A549 (cell line): ENCODE measurements around the gene GRHL1. TPM values are rescaled to one million over a fixed set of nuclear protein-coding genes. Genes with fewer than 3 reads are reported as not detected.

ENCODE experiments used
- ATAC-seq, 2 experiments: fragments of 200-7000 bp in 1 of 2; fragments of >200 bp in 1 of 2; cut with Nextera tagmentation in 1 of 2; cut with Tn5 transposase in 1 of 2; 3 replicates each; pipeline versions ENCODE4 v1.8.0 to v1.9.1; 2018 to 2020; ENCODE audit warnings: mild to moderate bottlenecking in 1 of 2, moderate library complexity in 1 of 2
- CTCF ChIA-PET: fragments of 300-600 bp; sonication (Branson Sonifier 250); formaldehyde crosslinking; extraction: SDS; loops from one replicate; lab custom pipeline; 2021; ENCODE audit warnings: antibody characterized with exemption, inconsistent platforms; lab: Yijun Ruan, JAX
- POLR2A ChIA-PET: fragments of 350-600 bp; formaldehyde crosslinking; extraction: SDS; loops from one replicate; lab custom pipeline; 2021; ENCODE audit warnings: antibody characterized with exemption, inconsistent platforms; lab: Yijun Ruan, JAX
- DNase-seq, 2 experiments: peaks; one replicate each; pipeline versions ENCODE4 v3.0.0 to v3.0.0-alpha.2; 2011 to 2016; ENCODE audit warnings: low read depth in 1 of 2, low spot score in 1 of 2
- FAIRE-seq: peaks from 2 replicates; lab custom pipeline; 2011; peaks lifted over from hg19 to GRCh38; lab: Jason Lieb, UNC
- H3K27ac ChIP-seq, 2 experiments: fragments of >200 bp; sonication (Bioruptor Twin); formaldehyde crosslinking; 3 replicates each; pipeline ENCODE4 v1.5.1; 2016 to 2017
- H3K4me1 ChIP-seq: fragments of >200 bp; sonication (Bioruptor Twin); formaldehyde crosslinking; 3 replicates; pipeline ENCODE4 v1.6.1; 2016
- H3K4me2 ChIP-seq: fragments of >200 bp; sonication (Bioruptor Twin); formaldehyde crosslinking; 3 replicates; pipeline ENCODE4 v1.6.1; 2016
- H3K4me3 ChIP-seq: fragments of >200 bp; sonication (Bioruptor Twin); formaldehyde crosslinking; 3 replicates; pipeline ENCODE4 v1.5.1; 2016
- H3K9me3 ChIP-seq: fragments of >200 bp; sonication (Bioruptor Twin); formaldehyde crosslinking; 3 replicates; pipeline ENCODE4 v1.6.1; 2016
- ATOH8 ChIP-seq: fragments of 250-450 bp; sonication (Bioruptor Pico); IDR thresholded peaks from 2 replicates; pipeline ENCODE4 v1.5.0; 2020; ENCODE audit warnings: low read depth, mild to moderate bottlenecking, moderate library complexity
- BHLHE40 ChIP-seq: IDR thresholded peaks from 2 replicates; pipeline ENCODE4 v1.6.1; 2012; ENCODE audit warnings: low read depth, low read length, inconsistent platforms
- CBX2 ChIP-seq: fragments of 200-600 bp; sonication (generic); IDR thresholded peaks from 2 replicates; pipeline ENCODE4 v1.6.1; 2016; ENCODE audit warnings: low read depth, mild to moderate bottlenecking, borderline replicate concordance
- CBX8 ChIP-seq: fragments of 200-600 bp; sonication (generic); IDR thresholded peaks from 2 replicates; pipeline ENCODE4 v1.6.1; 2016
- CHD2 ChIP-seq: fragments of 150-350 bp; IDR thresholded peaks from 2 replicates; pipeline ENCODE4 v1.6.1; 2014; ENCODE audit warnings: low read length; ENCODE audit not compliant: partially characterized antibody
- CTCF ChIP-seq: fragments of >200 bp; sonication (Bioruptor Twin); formaldehyde crosslinking; IDR thresholded peaks from 3 replicates; pipeline ENCODE4 v1.5.1; 2016
- EHF ChIP-seq: fragments of 250-450 bp; sonication (Bioruptor Pico); IDR thresholded peaks from 2 replicates; pipeline ENCODE4 v1.5.0; 2020; ENCODE audit warnings: mild to moderate bottlenecking
- EHMT2 ChIP-seq: fragments of 200-600 bp; sonication (generic); IDR thresholded peaks from 2 replicates; pipeline ENCODE4 v1.6.1; 2016; ENCODE audit warnings: antibody characterized with exemption, low read depth, mild to moderate bottlenecking, moderate library complexity
- ELK1 ChIP-seq: fragments of 150-350 bp; IDR thresholded peaks from 2 replicates; pipeline ENCODE4 v1.6.1; 2014; ENCODE audit warnings: low read depth, mild to moderate bottlenecking, low read length
- FOSL2 ChIP-seq, 2 experiments: fragments of 450-650 bp in 1 of 2; fragments of >200 bp in 1 of 2; sonication (Bioruptor Twin) in 1 of 2; formaldehyde crosslinking; IDR thresholded peaks; 2 replicates each; pipeline versions ENCODE4 v1.5.0 to v1.6.1; 2016 to 2020; ENCODE audit warnings: mild to moderate bottlenecking in 1 of 2, moderate library complexity in 1 of 2
- HEYL ChIP-seq: fragments of 250-450 bp; sonication (Bioruptor Pico); IDR thresholded peaks from 2 replicates; pipeline ENCODE4 v1.8.0; 2021; ENCODE audit warnings: mild to moderate bottlenecking, moderate library complexity
- HOXA7 ChIP-seq: fragments of 250-450 bp; sonication (Bioruptor Pico); IDR thresholded peaks from 2 replicates; pipeline ENCODE4 v1.5.0; 2020; ENCODE audit warnings: mild to moderate bottlenecking, moderate library complexity
- HOXB5 ChIP-seq: fragments of 250-450 bp; sonication (Bioruptor Pico); IDR thresholded peaks from 2 replicates; pipeline ENCODE4 v1.5.0; 2020; ENCODE audit warnings: mild to moderate bottlenecking, moderate library complexity
- JUN ChIP-seq, 2 experiments: fragments of >200 bp; sonication (Bioruptor Twin); formaldehyde crosslinking; IDR thresholded peaks; 2 replicates in 1 of 2; 3 replicates in 1 of 2; pipeline ENCODE4 v1.6.1; 2016 to 2017
- MAX ChIP-seq: IDR thresholded peaks from 2 replicates; pipeline ENCODE4 v1.6.1; 2012
- MAZ ChIP-seq: fragments of 150-350 bp; IDR thresholded peaks from 2 replicates; pipeline ENCODE4 v1.6.1; 2014; ENCODE audit warnings: antibody characterized with exemption, low read depth, low read length, borderline replicate concordance
- NFE2L2 ChIP-seq: fragments of 150-350 bp; conservative IDR thresholded peaks from 2 replicates; pipeline ENCODE4 v1.6.1; 2014; ENCODE audit warnings: low read length
- POLR2A ChIP-seq: IDR thresholded peaks from 2 replicates; pipeline ENCODE4 v1.6.1; 2012; ENCODE audit warnings: mild to moderate bottlenecking, low read length
- RAD21 ChIP-seq, 2 experiments: fragments of >200 bp in 1 of 2; sonication (Bioruptor Twin) in 1 of 2; formaldehyde crosslinking in 1 of 2; IDR thresholded peaks in 1 of 2; conservative IDR thresholded peaks in 1 of 2; 2 replicates in 1 of 2; 3 replicates in 1 of 2; pipeline ENCODE4 v1.6.1; 2012 to 2018; ENCODE audit warnings: inconsistent platforms in 1 of 2
- RARB ChIP-seq: fragments of 250-450 bp; sonication (Bioruptor Pico); IDR thresholded peaks from 2 replicates; pipeline ENCODE4 v1.8.0; 2021; ENCODE audit warnings: mild to moderate bottlenecking, moderate library complexity
- RCOR1 ChIP-seq: fragments of 150-350 bp; IDR thresholded peaks from 2 replicates; pipeline ENCODE4 v1.6.1; 2014; ENCODE audit warnings: antibody characterized with exemption, low read length, low read depth
- RFX5 ChIP-seq: fragments of 450-650 bp; IDR thresholded peaks from 2 replicates; pipeline ENCODE4 v1.7.1; 2014; ENCODE audit warnings: antibody characterized with exemption, mild to moderate bottlenecking, moderate library complexity
- TP53 ChIP-seq: fragments of 250-450 bp; sonication (Bioruptor Pico); IDR thresholded peaks from 2 replicates; pipeline ENCODE4 v1.5.0; 2021; ENCODE audit warnings: mild to moderate bottlenecking, moderate library complexity
- ZNF302 ChIP-seq: fragments of 250-450 bp; sonication (Bioruptor Pico); IDR thresholded peaks from 2 replicates; pipeline ENCODE4 v1.9.0; 2021; ENCODE audit warnings: inconsistent platforms, mild to moderate bottlenecking, moderate library complexity
- ZSCAN20 ChIP-seq: fragments of 250-450 bp; sonication (Bioruptor Pico); IDR thresholded peaks from 2 replicates; pipeline ENCODE4 v1.8.0; 2022; ENCODE audit warnings: mild to moderate bottlenecking, moderate library complexity
- WGBS: methylation state at CpG from one replicate; pipeline ENCODE4 v1.1.6; 2017; ENCODE audit errors: missing lambda C conversion rate; 5-methylcytosine and 5-hydroxymethylcytosine counted together
- polyA plus RNA-seq, 4 experiments: library from polyadenylated mRNA; depleted of rRNA in 3 of 4; stranded (reverse); fragments of >200 nt; fragmentation: RNase III in 1 of 4; extraction: RNeasy Plus Mini Kit Qiagen cat#74134 plus additional on column Dnase treatment in 1 of 4; gene quantifications; 2 replicates in 3 of 4; 3 replicates in 1 of 4; pipeline ENCODE4 v1.2.3, GENCODE V29; 2011 to 2017

The GRHL1 gene
- polyA plus RNA-seq, 2 of the 4 experiments (the other 2 are of a cell fraction) = 0.68 to 1.2 TPM

- Histone ChIP-seq H3K4me1 (no peaks in the 10 kb centered on the region), H3K27ac (peak overlapping the region in 1 of 2 experiments; percentile 79; a peak in 3 of 6 replicates), H3K4me2 (peak overlapping the region; percentile 86), H3K9me3 (no peaks in the 10 kb centered on the region)
- DNase-seq = no peak
- ATAC-seq = no peak
- WGBS = 63% methylated on average over 12 of the region's 15 CpGs
- FAIRE-seq = no peak
- POLR2A ChIA-PET = no interaction called here
- CTCF ChIA-PET = interaction anchor here (1.0 to 1.8 kb wide), 4 partner anchors 9 to 138 kb away, joined by 3 to 8 read pairs (median 6); no protein-coding TSS in a partner anchor
- TF ChIP-seq RCOR1 = no peak
- TF ChIP-seq EHMT2 = no peak
- no peak for TF ChIP-seq CBX2
- no peak for TF ChIP-seq ZNF302 (CRISPR knock-in tag)
- TF ChIP-seq BHLHE40 = no peak
- no peak for TF ChIP-seq JUN (IDR thresholded peaks at IDR 0.05)
- no peak for TF ChIP-seq NFE2L2
- TF ChIP-seq FOSL2 (IDR thresholded peaks at IDR 0.05) = no peak
- no peak for TF ChIP-seq FOSL2 (CRISPR knock-in tag; IDR thresholded peaks at IDR 0.05)
- no peak for TF ChIP-seq MAZ
- TF ChIP-seq POLR2A = no peak
- no peak for TF ChIP-seq CTCF
- no peak for TF ChIP-seq MAX
- TF ChIP-seq RFX5 = no peak
- no peak for TF ChIP-seq CHD2
- TF ChIP-seq HOXA7 (CRISPR knock-in tag) = no peak
- TF ChIP-seq RARB (CRISPR knock-in tag) = no peak
- TF ChIP-seq, all 56 proteins: peak for 0
- H3K4me3 ChIP-seq = peak overlapping the region; percentile 82
Measured at GRCh38 chr2:9952286-9952737, 819 bp downstream of the GRHL1 start.

- H3K4me1 ChIP-seq = no peaks in the 10 kb centered on the region
- H3K4me3 ChIP-seq = no peak overlapping the region
- ChIA-PET CTCF (interaction anchor here (1.0 to 1.8 kb wide), 4 partner anchors 9 to 139 kb away, joined by 3 to 8 read pairs (median 6); no protein-coding TSS in a partner anchor), POLR2A (no interaction called here)
- ATAC-seq = no peak
- TF ChIP-seq HEYL = no peak
- no peak for TF ChIP-seq RAD21 (conservative IDR thresholded peaks at IDR 0.05 in 1 of 2, IDR thresholded peaks at IDR 0.05 in 1 of 2)
- TF ChIP-seq ZNF302 (CRISPR knock-in tag) = no peak
- TF ChIP-seq CBX8 = no peak
- TF ChIP-seq EHMT2 = no peak
- TF ChIP-seq TP53 = no peak
- no peak for FAIRE-seq
- H3K27ac ChIP-seq = no peak overlapping the region
- no peak overlapping the region for H3K4me2 ChIP-seq
- no peaks in the 10 kb centered on the region for H3K9me3 ChIP-seq
- 84% methylated on average over 8 of the region's 8 CpGs for WGBS
- no peak for DNase-seq
Measured at GRCh38 chr2:9952856-9953503, 1.5 kb downstream of the GRHL1 start.

- no peak overlapping the region for H3K4me2 ChIP-seq
- ChIA-PET CTCF (interaction anchor here (0.6 to 1.1 kb wide), 2 partner anchors 99 to 143 kb away, joined by 3 read pairs; no protein-coding TSS in a partner anchor), POLR2A (no interaction called here)
- no peak for FAIRE-seq
- ATAC-seq = no peak
- DNase-seq = no peak
- H3K27ac ChIP-seq = no peak overlapping the region
- no peaks in the 10 kb centered on the region for H3K9me3 ChIP-seq
- H3K4me3 ChIP-seq = no peak overlapping the region
- 92% methylated on average over 3 of the region's 3 CpGs for WGBS
- H3K4me1 ChIP-seq = no peaks in the 10 kb centered on the region
- TF ChIP-seq RAD21 (conservative IDR thresholded peaks at IDR 0.05 in 1 of 2, IDR thresholded peaks at IDR 0.05 in 1 of 2) (no peak), CBX2 (no peak), HOXB5 (CRISPR knock-in tag) (no peak), NFE2L2 (no peak), HOXA7 (CRISPR knock-in tag) (no peak), ZNF302 (CRISPR knock-in tag) (no peak), ZSCAN20 (CRISPR knock-in tag) (no peak), ATOH8 (CRISPR knock-in tag) (no peak), EHF (CRISPR knock-in tag) (no peak), CTCF (no peak), FOSL2 (IDR thresholded peaks at IDR 0.05) (no peak), FOSL2 (CRISPR knock-in tag; IDR thresholded peaks at IDR 0.05) (no peak), RARB (CRISPR knock-in tag) (no peak), MAZ (no peak), RCOR1 (no peak), ELK1 (no peak)
Measured at GRCh38 chr2:9954136-9954535, 2.6 kb downstream of the GRHL1 start.
